HG02763 (cell line): ENCODE data around the gene CCT7.
"Not testable (repeated sequence)": the region's sequence is repeated elsewhere in the genome, so short reads cannot be mapped to it uniquely, and the experiment has no call there.

Source experiments
- ATAC-seq: cut with Tn5 transposase; IDR thresholded peaks from one replicate; pipeline ENCODE4 v1.9.1; 2021; ENCODE audit warnings: mild to moderate bottlenecking, moderate library complexity; ENCODE audit not compliant: unreplicated experiment

Gene CCT7

DNA sequence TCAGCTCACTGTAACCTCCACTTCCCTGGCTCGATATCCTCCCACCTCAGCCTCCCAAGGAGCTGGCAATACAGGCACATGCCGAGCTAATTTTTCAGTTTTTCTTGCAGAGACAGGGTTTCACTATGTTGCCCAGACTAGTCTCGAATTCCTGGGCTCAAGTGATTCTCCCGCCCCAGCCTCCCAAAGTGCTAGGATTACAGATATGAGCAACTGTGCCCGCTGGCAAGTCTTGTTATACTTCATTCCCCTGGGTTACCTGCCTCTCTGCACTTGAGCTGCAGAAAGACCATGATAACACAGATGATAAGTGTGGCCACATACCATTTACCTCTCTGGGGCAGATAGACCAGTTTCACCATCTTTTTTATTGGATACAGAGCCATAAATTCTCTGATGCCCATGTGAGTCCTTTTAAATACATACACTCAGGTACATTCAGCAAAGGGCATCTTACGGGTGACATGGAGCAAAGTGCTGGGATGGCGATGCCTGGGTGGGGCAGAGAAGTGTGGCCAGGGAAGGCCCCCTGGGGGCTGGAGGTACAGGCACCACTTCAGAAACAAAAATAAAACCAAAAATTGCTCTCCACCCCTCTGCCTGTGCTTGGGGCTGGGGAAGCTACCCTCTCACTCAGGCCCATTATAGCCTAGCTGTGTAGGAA is 20.4 kb downstream of the CCT7 start:
- ATAC-seq, result no peak

DNA sequence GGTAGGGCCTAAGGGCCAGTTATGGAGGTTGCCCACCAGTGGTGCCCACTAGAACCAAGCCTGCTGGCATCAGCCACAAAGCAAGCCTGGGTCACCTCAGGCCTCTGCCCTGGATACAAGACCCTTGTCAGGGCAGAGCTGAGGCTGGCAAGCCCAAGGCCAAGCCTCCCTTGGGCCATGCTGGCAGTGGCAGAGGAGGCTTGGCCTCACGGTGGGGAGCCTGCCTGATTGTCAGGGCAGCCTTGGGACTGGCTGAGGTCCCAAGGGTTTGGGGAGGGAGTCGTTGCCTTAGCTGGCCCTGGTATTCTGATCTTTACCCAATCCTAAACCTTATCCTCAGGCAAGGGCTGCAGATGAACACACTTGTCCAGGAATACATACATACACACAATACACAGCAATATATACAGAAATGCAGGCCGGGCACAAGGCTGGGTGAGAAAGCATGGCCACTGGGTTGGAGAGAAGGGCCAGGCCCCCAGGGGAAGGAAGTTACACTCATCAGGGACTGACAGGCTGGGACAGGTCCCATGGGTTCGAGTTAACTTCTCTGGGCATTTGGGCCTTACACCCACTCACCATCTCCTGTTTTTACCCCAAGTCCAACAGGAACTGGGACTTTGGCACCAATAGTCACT is 21.0 kb downstream of the CCT7 start:
- no peak for ATAC-seq

DNA sequence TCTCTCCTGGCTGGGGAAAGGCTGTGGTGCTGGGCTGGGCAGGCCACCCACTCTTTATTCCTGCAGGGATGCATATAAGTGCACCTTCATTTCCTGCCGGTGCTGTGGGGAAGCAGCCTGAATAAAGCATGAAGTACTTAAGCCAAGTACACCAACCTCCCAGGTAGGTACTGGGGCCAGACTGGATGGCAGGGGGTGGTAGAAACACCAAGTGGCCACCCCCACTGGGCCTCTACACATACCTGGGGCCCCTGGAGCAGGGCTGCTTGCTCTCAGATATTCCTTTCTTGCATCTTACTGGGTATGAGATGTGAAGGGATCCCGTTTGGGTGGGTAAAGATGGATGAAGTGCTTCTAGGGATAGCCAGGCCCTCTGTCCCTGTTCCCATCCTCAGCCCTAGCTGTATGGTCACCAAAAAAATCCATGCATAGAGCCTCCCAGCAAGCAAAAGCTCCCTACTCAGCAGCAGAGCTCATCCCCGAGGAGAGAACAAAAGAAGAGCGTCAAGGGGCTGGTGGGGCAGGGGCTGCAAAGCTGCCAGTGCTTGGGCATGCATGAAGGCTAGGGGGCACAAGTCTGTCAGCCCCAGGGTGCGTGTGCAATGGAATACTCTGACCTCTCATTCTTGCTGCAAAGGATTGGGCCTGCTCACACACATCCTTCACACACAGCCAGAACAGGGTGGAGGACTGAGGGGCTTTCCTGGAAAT is 22.0 kb downstream of the CCT7 start:
- no peak for ATAC-seq

DNA sequence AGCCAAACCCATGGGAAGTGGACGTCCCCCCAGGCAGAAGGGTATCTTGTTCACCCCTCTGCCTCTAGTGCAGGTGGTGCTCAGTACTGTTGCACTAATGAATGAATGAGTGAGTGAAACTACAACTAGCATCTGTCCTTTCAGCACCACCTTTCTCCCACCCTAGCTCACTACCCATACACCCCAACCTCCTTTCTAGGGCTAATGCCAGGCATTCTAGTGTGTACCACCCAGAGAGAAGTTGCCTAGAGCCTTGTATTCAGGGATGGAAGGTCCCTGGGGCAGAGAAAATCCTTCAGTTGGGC is 22.5 kb downstream of the CCT7 start:
- no peak for ATAC-seq

DNA sequence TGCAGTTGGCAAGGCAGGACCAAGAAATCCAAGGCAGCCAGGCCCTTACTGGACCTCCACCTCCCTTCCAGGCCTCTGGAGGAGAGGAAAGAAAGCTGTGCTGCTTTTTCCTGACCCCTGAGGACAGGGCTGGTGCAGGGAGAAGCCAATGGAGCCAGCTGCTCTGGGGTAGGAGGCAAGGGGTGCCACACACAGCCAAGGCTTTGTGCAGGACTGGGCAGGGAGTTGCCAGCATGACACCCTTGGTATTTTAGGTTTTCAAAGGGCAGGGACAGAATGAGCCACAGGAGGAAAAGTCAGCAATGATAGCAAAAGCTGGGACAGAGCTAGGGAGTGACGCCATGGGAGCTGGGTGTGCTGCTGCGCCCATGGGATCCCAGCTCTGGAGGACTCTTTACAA is 22.9 kb downstream of the CCT7 start:
- ATAC-seq, result no peak

DNA sequence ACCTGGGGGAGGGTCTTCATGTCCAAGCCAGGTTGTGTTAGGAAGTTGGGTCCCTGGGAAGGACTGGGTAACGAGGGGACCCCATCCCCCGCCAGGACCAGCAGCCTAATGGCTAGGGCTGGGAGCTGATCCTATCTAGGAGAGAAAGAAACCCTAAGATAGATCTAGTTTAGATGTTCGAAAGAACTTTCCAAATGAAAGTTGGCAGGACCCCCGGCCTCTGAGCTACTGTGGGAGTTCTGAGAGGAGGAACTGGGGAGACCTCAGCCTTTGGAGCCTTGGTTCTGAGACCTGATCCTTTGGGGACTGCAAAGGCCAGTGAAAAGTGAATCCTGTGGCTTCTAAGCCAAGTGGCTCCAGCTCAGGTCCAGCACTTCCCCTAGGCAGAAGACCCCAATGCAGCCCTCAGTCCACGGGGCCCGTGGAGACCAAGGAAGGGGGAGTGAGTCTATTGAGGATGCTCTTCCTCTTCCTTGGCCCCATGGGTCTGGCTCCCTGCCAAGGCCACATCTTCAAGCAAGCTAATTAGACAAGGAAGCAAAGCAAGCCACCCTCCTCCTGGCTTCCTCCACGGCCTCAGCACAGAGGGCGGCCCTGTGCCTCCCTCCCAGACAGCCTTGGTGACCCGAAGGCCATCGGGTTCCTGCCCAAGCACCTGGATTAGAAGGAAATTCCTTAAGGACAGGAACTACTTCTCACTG is 23.5 kb downstream of the CCT7 start:
- ATAC-seq, result no peak

DNA sequence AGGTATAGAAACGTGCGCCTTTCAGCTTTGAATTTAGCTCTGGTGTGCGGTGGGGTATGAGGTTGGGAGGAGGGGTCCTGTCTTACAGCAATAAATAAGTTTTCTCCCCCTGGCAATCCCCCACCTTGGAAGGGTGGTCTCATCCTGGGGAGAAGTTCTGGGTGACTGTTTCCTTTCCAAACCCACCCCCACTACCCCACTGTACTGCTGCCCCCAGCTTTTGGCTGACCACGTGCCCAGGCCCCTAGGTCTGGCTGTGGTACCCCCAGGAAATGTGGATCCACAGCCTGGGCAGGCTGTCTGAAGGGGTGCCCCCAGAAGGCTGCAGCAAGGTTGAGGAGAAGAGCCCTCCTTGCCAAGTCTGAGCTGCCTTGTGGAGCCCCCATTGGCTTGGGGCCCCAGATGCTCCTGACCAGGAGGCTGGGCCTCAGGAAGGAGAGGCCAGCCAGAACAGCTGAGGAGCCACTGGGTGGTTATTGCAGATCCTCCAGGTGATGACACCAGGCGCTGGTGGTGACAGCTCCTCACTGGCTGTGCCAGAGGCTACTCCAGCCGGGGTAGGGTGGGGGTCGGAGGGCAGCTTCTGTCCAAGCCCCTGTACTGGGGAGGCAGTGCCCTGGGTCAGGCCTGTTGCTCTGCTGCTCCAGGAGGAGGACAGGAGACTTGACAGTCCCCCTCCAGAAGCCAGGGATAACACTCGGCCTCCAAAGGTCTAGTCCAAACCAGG is 24.2 kb downstream of the CCT7 start:
- ATAC-seq, result no peak

DNA sequence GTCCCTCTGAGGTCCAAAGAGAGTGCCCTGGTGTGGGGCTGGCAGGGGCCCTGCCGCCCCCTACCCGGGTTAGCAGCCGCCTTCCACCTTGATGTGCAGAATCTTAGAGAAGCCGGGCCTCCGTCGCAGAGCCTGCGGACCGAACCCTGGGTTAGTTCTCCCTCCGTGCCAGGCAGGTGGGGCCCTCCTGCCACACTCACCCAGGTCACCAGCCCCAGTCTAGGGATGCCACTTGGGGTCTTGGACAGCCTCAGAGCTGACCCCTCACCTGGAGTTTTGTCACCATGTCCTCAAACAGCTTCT is 24.8 kb downstream of the CCT7 start:
- ATAC-seq, result no peak

DNA sequence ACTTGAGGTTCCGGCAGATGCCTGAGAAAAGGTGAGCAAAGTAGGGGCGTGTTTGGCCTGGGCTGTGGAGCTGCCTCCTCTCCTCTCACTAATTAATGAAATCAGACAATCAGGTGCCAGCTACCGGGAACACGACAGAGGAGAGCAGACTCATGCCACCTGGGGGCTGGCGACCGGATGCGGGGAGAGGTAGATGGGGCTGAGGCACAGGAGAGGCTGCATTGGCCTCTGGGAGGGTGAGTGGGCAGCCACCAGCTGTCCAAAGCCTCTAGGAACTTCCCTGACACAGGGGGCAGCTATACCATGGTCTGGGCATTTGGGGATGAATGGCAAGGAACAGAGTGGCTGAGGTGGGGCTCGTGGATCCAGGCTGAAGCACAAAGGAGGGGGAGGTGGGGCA is 25.2 kb downstream of the CCT7 start:
- ATAC-seq, result no peak

DNA sequence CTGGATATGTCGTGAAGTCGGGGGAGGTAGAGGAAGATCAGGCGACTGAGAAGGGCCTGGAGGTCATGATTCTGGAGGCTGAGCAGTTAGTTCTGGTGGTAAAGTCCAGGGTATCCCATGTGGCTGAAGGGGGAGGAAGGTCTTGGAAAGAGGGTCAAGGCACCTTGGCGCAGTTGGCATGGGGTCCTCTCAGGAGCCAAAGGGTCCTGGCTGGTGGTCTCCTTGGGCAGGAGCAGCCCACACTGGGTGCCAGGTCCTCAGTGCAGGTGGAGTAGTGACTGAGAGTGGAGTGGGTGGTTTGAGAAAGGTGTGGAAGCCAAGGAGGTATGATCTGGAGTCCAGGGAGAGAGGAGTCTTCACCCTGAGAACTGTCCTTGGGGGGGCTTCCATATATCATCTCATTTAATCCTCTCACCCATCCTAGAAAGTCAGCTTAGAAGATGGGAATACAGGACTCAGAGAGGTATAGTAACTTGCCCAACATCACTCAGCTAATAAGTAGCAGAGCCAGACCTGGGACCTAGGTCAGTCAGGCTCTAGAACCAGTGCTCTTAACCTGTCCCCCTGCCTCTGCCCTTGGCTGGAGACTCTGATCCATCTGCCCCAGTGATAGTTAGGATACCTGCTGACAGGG is 25.7 kb downstream of the CCT7 start:
- ATAC-seq, result no peak

DNA sequence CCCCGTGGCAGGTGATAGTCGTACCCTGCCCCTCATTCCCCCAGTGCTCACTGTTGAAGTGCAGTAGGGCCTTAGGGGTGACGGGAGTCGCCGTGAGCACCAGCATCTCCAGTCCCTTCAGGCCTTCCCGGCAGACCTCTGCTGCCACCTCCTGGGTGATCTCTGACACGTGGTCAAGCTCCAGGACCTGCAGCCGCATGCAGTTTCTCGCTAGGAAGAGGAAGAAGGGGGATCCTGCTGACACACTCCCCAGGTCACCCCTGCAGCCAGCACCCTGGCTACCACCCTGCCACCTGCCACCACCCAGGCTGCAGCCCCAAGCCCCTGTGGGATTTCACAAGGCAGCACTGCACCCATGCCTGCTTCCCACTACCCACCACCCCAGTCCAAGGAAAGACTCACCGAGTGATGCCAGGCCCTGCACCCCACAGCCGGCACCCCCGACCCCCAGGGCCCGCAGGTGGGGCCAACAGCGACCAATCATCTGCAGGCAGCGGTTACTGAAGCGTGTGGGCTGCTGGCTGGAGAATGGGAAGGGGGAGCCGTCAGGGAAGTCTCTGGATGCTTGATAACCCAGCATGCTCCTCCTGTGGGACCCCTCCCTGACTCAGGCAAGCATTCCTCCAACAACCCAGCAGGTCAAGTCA is 26.4 kb downstream of the CCT7 start:
- no peak for ATAC-seq

DNA sequence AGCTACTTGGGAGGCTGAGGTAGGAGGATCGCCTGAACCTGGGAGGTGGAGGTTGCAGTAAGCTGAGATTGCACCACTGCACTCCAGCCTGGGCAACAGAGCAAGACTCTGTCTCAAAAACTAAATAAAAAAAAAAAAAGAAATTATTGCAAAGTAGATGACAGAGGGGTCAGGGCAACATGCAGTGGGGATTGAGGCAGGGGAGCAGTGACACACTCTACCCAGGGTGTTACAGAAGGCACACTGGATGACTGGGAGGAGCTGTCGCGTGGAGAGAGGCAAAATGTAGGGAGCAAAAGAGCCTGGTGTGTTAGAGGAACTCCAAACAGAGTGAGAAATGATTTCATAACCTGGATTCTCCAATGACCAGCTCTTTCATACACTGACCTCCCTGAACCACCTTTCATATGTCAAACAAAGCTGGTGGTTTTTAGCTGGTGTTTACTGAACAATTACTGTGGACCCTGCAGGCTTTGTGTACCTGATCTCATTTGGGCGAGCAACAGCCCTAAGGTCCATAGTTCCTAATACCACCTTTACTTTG is 28.1 kb downstream of the CCT7 start:
- ATAC-seq, result no peak

DNA sequence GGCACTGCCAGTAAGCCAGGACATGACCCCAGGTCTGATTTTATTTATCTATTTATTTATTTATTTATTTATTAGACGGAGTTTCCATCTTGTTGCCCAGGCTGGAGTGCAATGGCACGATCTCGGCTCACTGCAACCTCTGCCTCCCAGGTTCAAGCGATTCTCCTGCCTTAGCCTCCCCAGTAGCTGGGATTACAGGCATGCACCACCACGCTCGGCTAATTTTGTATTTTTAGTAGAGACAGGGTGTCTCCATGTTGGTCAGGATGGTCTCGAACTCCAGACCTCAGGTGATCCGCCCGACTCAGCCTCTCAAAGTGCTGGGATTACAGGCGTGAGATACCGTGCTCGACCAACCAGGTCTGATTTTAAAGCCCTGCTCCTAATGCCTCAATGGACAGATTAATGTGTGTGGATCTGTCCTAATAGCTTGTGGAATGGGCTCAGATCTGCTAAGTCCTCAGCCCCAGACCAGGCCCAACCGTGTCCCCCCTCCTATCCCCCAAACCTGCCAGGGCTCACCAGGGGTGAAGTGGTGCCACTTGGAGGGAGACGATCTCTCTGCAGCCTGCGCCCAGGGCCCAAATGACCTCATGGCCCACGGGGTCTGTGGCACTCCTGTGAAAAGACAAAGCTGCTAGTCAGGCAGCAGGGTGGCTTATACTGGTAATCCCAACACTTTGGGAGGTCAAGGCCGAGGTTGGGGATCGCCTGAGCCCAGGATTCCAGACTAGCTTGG is 28.8 kb downstream of the CCT7 start:
- ATAC-seq, result not testable (repeated sequence)

DNA sequence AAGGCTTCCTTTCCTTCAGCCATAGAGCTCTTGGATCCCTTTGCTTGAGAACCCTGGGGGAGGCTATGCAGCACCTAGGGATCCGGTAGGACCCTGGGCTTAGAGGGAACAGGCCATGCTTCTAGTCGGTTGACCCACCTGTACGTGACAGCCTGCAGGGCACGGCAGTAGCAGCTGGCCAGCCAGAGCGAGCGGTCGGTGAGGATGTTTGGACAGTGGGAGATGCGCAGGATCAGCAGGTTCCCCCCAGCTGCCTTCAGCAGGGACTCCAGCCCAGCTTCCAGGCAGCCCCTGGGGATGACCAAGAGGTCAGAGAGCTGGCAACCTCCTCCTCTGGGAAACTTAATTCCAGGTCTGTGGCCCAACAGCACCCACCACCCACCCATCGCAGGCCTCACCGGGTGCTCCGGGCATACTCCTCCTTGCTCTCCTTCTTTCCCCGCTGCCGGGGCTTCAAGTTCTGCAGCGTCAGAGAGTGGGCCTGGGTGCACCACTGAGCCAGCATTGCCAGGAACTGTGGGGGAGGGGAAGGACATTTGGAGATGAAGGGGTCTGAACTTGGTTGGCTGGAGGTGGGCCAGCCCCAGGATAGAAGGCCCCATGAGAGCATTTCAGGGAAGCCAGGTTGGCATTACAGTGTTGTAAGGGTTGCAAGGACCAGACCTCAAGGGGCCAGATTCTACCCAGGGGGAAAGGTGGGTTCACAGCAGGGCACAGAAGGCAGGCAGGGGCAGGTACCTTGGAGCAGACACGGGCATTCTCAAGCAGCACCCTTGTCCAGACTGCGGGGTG is 29.6 kb downstream of the CCT7 start:
- ATAC-seq, result no peak

DNA sequence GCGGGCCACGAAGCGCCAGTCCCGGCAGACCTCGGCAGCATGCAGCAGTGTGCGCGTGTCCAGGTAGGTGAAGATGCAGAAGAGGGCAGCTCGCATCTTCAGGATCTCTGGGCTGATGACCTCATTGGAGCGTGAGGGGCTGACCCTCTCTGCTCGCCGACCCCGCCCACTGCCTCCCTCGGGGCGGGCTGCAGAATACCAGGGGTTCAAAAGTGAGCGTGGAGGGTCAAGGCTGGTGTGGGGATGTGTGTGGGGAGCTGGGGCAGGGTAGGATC is 30.2 kb downstream of the CCT7 start:
- ATAC-seq, result no peak

DNA sequence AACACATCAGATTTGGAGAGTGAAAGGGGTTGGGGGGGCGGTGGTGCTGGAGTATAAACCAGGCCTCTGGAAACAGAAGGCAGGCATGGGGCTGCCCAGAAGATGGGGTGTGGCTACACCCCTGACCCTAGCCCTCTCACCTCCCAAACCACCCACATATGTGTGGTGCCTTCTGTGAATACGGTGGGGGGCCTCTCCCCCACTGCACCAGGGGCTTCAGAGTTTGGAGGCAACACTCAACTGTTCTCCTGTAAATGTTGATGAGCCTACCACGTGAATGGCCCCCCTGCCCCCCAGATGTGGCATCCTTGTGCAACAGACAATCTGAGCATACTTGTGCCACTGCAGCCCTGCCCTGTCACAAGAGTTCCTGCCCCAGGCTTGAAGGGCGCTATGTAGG is 30.7 kb downstream of the CCT7 start:
- no peak for ATAC-seq

DNA sequence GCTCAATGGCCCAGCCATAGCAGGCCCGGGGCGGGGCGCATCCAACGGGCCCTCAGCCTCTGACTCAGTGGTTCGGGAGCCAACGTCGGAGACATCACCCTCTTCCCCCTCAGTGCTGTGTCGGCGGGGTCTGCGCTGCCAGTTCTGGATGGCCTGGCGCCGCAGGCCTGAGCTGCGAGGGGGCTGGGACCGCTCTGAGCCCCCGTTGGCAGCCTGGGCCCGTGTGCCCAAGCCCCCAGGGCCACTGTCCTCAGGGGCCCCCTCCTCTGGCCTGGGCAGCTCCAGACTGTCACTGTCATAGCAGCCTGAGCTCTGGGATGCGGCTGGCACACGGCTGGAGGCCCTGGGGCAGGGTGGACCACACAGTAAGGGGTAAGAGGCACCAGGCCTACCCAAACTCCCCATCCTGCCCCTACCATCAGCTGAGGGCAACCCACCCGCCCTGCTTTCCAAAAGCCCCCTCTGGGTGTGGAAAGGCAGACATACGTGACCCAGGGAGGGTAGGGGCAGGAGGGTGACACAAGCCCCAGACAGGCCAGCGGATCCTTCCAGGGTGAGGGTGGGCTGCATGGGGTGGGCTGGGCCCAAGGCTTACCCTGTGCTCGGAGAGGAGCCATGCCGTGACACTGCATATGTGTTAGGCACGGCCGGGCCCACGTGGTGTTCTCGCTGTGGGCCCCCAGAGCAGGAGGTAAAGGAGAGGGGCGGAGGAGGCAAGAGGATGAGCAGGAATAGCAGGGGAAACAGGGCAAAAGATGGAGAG is 31.4 kb downstream of the CCT7 start:
- no peak for ATAC-seq
